ENCODE results near the gene ERH.

- TF ChIP-seq CTCF (conservative IDR thresholded peaks at IDR 0.05) (no peak), ZFX (IDR thresholded peaks at IDR 0.05) (no peak)
These were observed 66.9 kb downstream of the ERH start for GRCh38 chr14:69331206-69331605.

Measured in C4-2B (cell line).